SK-N-MC (cell line): Measurements from ENCODE around the gene NOTCH4.

Experiments
- EZH2 ChIP-seq: fragments of 200-600 bp; sonication (generic); IDR thresholded peaks from one replicate; pipeline ENCODE4 v1.6.1; 2017; ENCODE audit warnings: antibody characterized with exemption
- POLR2AphosphoS5 ChIP-seq: IDR thresholded peaks from 2 replicates; pipeline ENCODE4 v1.6.1; 2012; ENCODE audit warnings: mild to moderate bottlenecking, low read depth, low read length, borderline replicate concordance

DNA sequence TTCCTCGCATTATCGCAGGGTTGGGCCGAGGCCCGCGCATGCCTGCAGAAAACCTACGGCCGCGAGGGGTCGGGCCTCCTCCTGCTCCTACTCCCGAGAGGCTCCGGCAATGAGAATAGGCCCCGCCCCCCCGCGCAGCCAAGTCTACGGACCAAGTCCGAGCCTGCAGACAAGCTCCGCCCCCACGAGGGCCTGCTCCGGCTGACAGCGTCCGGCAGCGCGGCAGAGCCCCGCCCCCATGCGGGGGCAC lies 28.3 kb downstream of the NOTCH4 start:
- no peak for TF ChIP-seq EZH2
- TF ChIP-seq POLR2AphosphoS5, result no peak
